SK-N-SH treated with all-trans-retinoic acid at 6 μM for 48 hours (cell line): ENCODE data around the gene MYO9A.

Experiments used
- ATAC-seq: fragments of 200-7000 bp; cut with Tn5 transposase; 3 replicates; pipeline ENCODE4 v1.9.1; 2020; ENCODE audit warnings: mild to moderate bottlenecking, moderate library complexity
- BACH2 ChIP-seq: fragments of 250-450 bp; sonication (Bioruptor Pico); IDR thresholded peaks from 2 replicates; pipeline ENCODE4 v1.9.0; 2021; ENCODE audit warnings: mild to moderate bottlenecking, borderline replicate concordance
- CSDC2 ChIP-seq: fragments of 250-450 bp; sonication (Bioruptor Pico); IDR thresholded peaks from 2 replicates; pipeline ENCODE4 v1.5.0; 2020; ENCODE audit warnings: mild to moderate bottlenecking, moderate library complexity
- CSRNP3 ChIP-seq: fragments of 250-450 bp; sonication (Bioruptor Pico); IDR thresholded peaks from 2 replicates; pipeline ENCODE4 v1.5.1; 2021; ENCODE audit warnings: mild to moderate bottlenecking, moderate library complexity
- ESRRG ChIP-seq: fragments of 250-450 bp; sonication (Bioruptor Pico); IDR thresholded peaks from 2 replicates; pipeline ENCODE4 v1.6.1; 2021; ENCODE audit warnings: mild to moderate bottlenecking
- ISL1 ChIP-seq: fragments of 250-450 bp; sonication (Bioruptor Pico); IDR thresholded peaks from 2 replicates; pipeline ENCODE4 v2.1.2; 2022; ENCODE audit warnings: mild to moderate bottlenecking, moderate library complexity
- PPARA ChIP-seq: fragments of 250-450 bp; sonication (Bioruptor Pico); IDR thresholded peaks from 2 replicates; pipeline ENCODE4 v1.5.0; 2020; ENCODE audit warnings: mild to moderate bottlenecking, borderline replicate concordance
- RARB ChIP-seq: fragments of 250-450 bp; sonication (Bioruptor Pico); IDR thresholded peaks from 2 replicates; pipeline ENCODE4 v1.8.0; 2021; ENCODE audit warnings: mild to moderate bottlenecking, moderate library complexity
- TCF4 ChIP-seq: fragments of 250-450 bp; sonication (Bioruptor Pico); IDR thresholded peaks from 2 replicates; pipeline ENCODE4 v1.8.0; 2021; ENCODE audit warnings: mild to moderate bottlenecking, moderate library complexity, borderline replicate concordance
- TOX ChIP-seq: fragments of 250-450 bp; sonication (Bioruptor Pico); IDR thresholded peaks from 2 replicates; pipeline ENCODE4 v1.8.0; 2021; ENCODE audit warnings: mild to moderate bottlenecking, moderate library complexity, borderline replicate concordance
- ZC3H10 ChIP-seq: fragments of 250-450 bp; sonication (Bioruptor Pico); IDR thresholded peaks from 2 replicates; pipeline ENCODE4 v1.5.1; 2021; ENCODE audit warnings: mild to moderate bottlenecking, moderate library complexity
- ZFP3 ChIP-seq: fragments of 250-450 bp; sonication (Bioruptor Pico); IDR thresholded peaks from 2 replicates; pipeline ENCODE4 v1.5.0; 2020; ENCODE audit warnings: mild to moderate bottlenecking, moderate library complexity
- ZNF565 ChIP-seq: fragments of 450-650 bp; formaldehyde crosslinking; conservative IDR thresholded peaks from 2 replicates; pipeline ENCODE4 v1.5.0; 2020; ENCODE audit warnings: low read depth, mild to moderate bottlenecking, moderate library complexity
- ZNF70 ChIP-seq: fragments of 450-650 bp; formaldehyde crosslinking; IDR thresholded peaks from 2 replicates; pipeline ENCODE4 v1.5.0; 2020; ENCODE audit warnings: mild to moderate bottlenecking, moderate library complexity
- ZNF8 ChIP-seq: fragments of 450-650 bp; formaldehyde crosslinking; IDR thresholded peaks from 2 replicates; pipeline ENCODE4 v1.5.0; 2020; ENCODE audit warnings: mild to moderate bottlenecking, moderate library complexity
- TF ChIP-seq, protein P1 (sequence below): fragments of 250-450 bp; sonication (Bioruptor Pico); IDR thresholded peaks from 2 replicates; pipeline ENCODE4 v1.8.0; 2021; ENCODE audit warnings: low read depth, mild to moderate bottlenecking, moderate library complexity, borderline replicate concordance
- TF ChIP-seq, protein P2 (sequence below): fragments of 250-450 bp; sonication (Bioruptor Pico); IDR thresholded peaks from 2 replicates; pipeline ENCODE4 v1.8.0; 2020; ENCODE audit warnings: mild to moderate bottlenecking, moderate library complexity, borderline replicate concordance
- TF ChIP-seq, protein P3 (sequence below): fragments of 250-450 bp; sonication (Bioruptor Pico); IDR thresholded peaks from 2 replicates; pipeline ENCODE4 v1.5.0; 2020; ENCODE audit warnings: mild to moderate bottlenecking, moderate library complexity

MYO9A gene

DNA sequence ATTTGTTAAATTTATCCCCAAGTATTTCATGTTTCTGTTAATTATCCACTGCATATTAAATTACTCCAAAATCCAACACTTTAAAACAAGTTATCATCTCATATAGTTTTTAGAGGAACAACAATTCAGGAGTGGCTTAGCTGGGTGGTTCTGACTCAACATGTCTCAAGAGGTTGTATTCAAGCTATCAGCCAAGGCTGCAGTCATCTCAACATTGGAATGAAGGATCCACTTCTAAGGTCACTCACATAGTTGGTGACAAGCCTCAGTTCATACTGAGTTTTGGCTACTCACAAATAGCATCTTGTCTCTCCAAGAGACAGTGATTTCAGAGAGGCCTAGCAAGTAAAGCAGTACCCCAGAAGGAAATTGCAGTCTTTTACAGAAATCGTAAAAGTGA lies 172.9 kb downstream of the MYO9A start (continued):
- no peak for TF ChIP-seq ZNF70
- TF ChIP-seq CSDC2 (CRISPR knock-in tag): no peak
- TF ChIP-seq ZFP3 (CRISPR knock-in tag): no peak

- no peak for TF ChIP-seq ZNF70
- TF ChIP-seq, all 23 proteins: peak for 0
- ATAC-seq: no peak
Measured at GRCh38 chr15:71943806-71944205, 174.1 kb downstream of the MYO9A start.

DNA sequence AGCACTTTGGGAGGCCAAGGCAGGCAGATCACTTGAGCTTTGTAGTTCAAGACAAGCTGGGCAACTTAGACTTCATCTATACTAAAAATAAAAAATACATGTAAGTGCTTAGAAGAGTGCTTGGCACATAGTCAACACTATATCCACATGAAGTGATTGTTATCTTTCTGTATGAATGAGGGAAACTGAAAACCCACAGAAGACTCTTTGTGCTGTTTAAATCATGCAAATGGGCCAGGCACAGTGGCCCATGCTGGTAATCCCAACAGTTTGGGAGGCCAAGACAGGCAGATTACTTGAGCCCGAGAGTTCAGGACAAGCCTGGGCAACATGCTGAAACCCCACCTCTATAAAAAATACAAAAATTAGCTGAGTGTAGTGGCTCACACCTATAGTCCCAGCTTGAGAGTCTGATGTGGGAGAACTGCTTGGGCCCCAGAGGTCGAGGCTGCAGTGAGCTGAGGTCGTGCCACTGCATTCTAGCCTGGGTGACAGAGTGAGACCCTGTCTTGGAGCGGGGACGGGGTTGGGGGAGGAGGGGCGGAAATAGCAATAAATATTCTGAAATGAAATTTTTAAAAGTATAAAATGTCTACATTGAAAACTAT lies 177.9 kb downstream of the MYO9A start:
- TF ChIP-seq, protein P1, sequence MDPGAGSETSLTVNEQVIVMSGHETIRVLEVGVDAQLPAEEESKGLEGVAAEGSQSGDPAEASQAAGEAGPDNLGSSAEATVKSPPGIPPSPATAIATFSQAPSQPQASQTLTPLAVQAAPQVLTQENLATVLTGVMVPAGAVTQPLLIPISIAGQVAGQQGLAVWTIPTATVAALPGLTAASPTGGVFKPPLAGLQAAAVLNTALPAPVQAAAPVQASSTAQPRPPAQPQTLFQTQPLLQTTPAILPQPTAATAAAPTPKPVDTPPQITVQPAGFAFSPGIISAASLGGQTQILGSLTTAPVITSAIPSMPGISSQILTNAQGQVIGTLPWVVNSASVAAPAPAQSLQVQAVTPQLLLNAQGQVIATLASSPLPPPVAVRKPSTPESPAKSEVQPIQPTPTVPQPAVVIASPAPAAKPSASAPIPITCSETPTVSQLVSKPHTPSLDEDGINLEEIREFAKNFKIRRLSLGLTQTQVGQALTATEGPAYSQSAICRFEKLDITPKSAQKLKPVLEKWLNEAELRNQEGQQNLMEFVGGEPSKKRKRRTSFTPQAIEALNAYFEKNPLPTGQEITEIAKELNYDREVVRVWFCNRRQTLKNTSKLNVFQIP (CRISPR knock-in tag): no peak
- TF ChIP-seq ZNF565 (CRISPR knock-in tag) (no peak), ISL1 (no peak), TCF4 (no peak)
- ATAC-seq: no peak

DNA sequence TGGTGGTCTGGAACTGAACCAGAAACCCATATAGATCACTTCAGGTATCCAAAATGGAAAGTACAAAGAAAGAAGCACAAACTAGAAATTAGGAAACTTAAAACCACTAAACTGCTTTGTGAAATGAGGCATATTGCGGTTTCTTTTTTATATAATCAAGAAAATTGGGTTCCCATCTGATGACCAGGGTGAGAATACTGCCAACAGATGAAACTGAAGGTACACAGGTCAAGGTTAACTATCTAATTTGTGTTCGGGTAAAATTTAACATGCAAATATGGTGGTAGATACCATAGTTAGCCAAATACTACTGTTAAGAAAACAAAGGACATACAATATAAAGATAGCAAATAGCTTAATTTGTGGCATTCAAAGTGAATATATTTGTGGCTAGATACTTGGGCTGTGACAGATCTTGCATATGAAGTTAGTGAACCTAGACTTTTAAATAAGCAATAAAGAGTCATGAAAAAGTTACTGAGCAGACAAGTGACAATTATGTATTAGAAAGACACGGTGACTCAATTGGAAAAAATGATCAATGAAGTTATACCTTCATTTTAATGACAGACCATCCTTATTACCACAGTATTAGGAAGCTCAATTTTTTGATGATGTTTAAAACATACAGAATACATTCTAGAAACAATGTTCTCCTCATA lies 180.2 kb downstream of the MYO9A start:
- TF ChIP-seq ZNF565 (CRISPR knock-in tag) (no peak), ESRRG (CRISPR knock-in tag) (no peak), ZNF70 (no peak), CSRNP3 (CRISPR knock-in tag) (no peak), ZNF8 (CRISPR knock-in tag) (no peak), CSDC2 (CRISPR knock-in tag) (no peak), ISL1 (no peak), BACH2 (CRISPR knock-in tag) (no peak)
- TF ChIP-seq, protein P1 (CRISPR knock-in tag): no peak
- no peak for ATAC-seq

- TF ChIP-seq ZFP3 (CRISPR knock-in tag): no peak
- no peak for TF ChIP-seq CSDC2 (CRISPR knock-in tag)
- TF ChIP-seq ZC3H10 (CRISPR knock-in tag): no peak
- no peak for TF ChIP-seq TOX
- TF ChIP-seq ZNF70: no peak
- TF ChIP-seq PPARA: no peak
- TF ChIP-seq, protein P2, sequence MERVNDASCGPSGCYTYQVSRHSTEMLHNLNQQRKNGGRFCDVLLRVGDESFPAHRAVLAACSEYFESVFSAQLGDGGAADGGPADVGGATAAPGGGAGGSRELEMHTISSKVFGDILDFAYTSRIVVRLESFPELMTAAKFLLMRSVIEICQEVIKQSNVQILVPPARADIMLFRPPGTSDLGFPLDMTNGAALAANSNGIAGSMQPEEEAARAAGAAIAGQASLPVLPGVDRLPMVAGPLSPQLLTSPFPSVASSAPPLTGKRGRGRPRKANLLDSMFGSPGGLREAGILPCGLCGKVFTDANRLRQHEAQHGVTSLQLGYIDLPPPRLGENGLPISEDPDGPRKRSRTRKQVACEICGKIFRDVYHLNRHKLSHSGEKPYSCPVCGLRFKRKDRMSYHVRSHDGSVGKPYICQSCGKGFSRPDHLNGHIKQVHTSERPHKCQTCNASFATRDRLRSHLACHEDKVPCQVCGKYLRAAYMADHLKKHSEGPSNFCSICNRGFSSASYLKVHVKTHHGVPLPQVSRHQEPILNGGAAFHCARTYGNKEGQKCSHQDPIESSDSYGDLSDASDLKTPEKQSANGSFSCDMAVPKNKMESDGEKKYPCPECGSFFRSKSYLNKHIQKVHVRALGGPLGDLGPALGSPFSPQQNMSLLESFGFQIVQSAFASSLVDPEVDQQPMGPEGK: no peak
- no peak for ATAC-seq
Measured at GRCh38 chr15:71934446-71934845, 183.5 kb downstream of the MYO9A start.

GRCh38 chr15:71932689-71933088 lies 185.3 kb downstream of the MYO9A start:
- ATAC-seq: no peak
- TF ChIP-seq ZNF8 (CRISPR knock-in tag) (peak; percentile 97), RARB (CRISPR knock-in tag) (no peak), TOX (no peak)
- TF ChIP-seq, protein P3, sequence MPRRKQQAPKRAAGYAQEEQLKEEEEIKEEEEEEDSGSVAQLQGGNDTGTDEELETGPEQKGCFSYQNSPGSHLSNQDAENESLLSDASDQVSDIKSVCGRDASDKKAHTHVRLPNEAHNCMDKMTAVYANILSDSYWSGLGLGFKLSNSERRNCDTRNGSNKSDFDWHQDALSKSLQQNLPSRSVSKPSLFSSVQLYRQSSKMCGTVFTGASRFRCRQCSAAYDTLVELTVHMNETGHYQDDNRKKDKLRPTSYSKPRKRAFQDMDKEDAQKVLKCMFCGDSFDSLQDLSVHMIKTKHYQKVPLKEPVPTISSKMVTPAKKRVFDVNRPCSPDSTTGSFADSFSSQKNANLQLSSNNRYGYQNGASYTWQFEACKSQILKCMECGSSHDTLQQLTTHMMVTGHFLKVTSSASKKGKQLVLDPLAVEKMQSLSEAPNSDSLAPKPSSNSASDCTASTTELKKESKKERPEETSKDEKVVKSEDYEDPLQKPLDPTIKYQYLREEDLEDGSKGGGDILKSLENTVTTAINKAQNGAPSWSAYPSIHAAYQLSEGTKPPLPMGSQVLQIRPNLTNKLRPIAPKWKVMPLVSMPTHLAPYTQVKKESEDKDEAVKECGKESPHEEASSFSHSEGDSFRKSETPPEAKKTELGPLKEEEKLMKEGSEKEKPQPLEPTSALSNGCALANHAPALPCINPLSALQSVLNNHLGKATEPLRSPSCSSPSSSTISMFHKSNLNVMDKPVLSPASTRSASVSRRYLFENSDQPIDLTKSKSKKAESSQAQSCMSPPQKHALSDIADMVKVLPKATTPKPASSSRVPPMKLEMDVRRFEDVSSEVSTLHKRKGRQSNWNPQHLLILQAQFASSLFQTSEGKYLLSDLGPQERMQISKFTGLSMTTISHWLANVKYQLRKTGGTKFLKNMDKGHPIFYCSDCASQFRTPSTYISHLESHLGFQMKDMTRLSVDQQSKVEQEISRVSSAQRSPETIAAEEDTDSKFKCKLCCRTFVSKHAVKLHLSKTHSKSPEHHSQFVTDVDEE: no peak
